AG04450 (cell line): Measurements from ENCODE around the gene KARS1. TPM values are rescaled to one million over a fixed set of nuclear protein-coding genes. Genes with fewer than 3 reads are reported as not detected.
A peak's percentile ranks its signal among the peaks of the same experiment; 100 is the strongest.

Source experiments
- CTCF ChIA-PET: fragments of 300-600, 350-600 bp; formaldehyde crosslinking; extraction: SDS; loops from one replicate; lab custom pipeline; 2022; ENCODE audit warnings: antibody characterized with exemption, inconsistent platforms; lab: Charles Lee
- POLR2A ChIA-PET: fragments of 350-600 bp; formaldehyde crosslinking; extraction: SDS; loops from one replicate; lab custom pipeline; 2021; ENCODE audit warnings: antibody characterized with exemption, inconsistent platforms; lab: Yijun Ruan, JAX
- DNase-seq: peaks from one replicate; pipeline ENCODE4 v3.0.0-alpha.2; 2011; ENCODE audit warnings: low read depth, low spot score
- H3K27ac ChIP-seq: one replicate; pipeline ENCODE4 v1.5.1; 2012; ENCODE audit warnings: low read depth, low read length, control low read depth
- H3K27me3 ChIP-seq: one replicate; pipeline ENCODE4 v1.6.0; 2012; ENCODE audit warnings: low read length; ENCODE audit not compliant: control insufficient read depth, insufficient read depth
- H3K4me3 ChIP-seq: 2 replicates; pipeline ENCODE4 v1.5.1; 2011; ENCODE audit warnings: mild to moderate bottlenecking, low read depth, low read length, control low read depth
- H3K9me3 ChIP-seq: 2 replicates; pipeline ENCODE4 v1.5.1; 2012; ENCODE audit warnings: low read length; ENCODE audit not compliant: control insufficient read depth, insufficient read depth
- CTCF ChIP-seq: IDR thresholded peaks from 2 replicates; pipeline ENCODE4 v1.5.1; 2011; ENCODE audit warnings: low read depth, low read length, control low read depth, inconsistent platforms
- polyA plus RNA-seq: library from polyadenylated mRNA; depleted of rRNA; stranded (reverse); fragments of >200 nt; gene quantifications from 2 replicates; pipeline ENCODE4 v1.2.3, GENCODE V29; 2011

The KARS1 gene
- polyA plus RNA-seq, 1 experiment, result 203 TPM

GRCh38 chr16:75622761-75623605, 24.5 kb downstream of the KARS1 start, which contains the start of gene ADAT1:
ADAT1 (minus strand) TSS chr16:75623281; CDS start chr16:75620799, 2,482 bp downstream.
- TF ChIP-seq CTCF, result no peak
- H3K27me3 ChIP-seq, result no peaks in the 10 kb centered on the region
- H3K27ac ChIP-seq, result peak within 1 kb of the TSS; percentile 79
- DNase-seq, result peak; percentile 94
- POLR2A ChIA-PET, result interaction anchor here (0.5 to 1.4 kb wide), 9 partner anchors 23 to 956 kb away, joined by 3 to 7 read pairs (median 4); partner anchors contain the start of genes CFDP1, GABARAPL2, KARS1 and RFWD3
- CTCF ChIA-PET, result interaction anchor here (0.8 to 4.0 kb wide), 9 partner anchors 17 to 424 kb away, joined by 4 to 34 read pairs (median 6); no protein-coding TSS in a partner anchor
- H3K9me3 ChIP-seq, result no peaks in the 10 kb centered on the region; the same call in 1 of the 2 replicates
- peak within 1 kb of the TSS; percentile 85 for H3K4me3 ChIP-seq

- ChIA-PET POLR2A (no interaction called here), CTCF (interaction anchor here (0.6 to 4.0 kb wide), 21 partner anchors 9 to 425 kb away, joined by 3 to 34 read pairs (median 6); partner anchors contain the start of genes KARS1, TERF2IP and TMEM170A)
- Histone ChIP-seq H3K27me3 (no peaks in the 10 kb centered on the region), H3K9me3 (no peaks in the 10 kb centered on the region; the same call in 1 of the 2 replicates), H3K4me3 (no peak overlapping the region), H3K27ac (no peak overlapping the region)
- no peak for DNase-seq
- TF ChIP-seq CTCF, result peak; percentile 75
Measured at GRCh38 chr16:75621170-75621477, 26.3 kb downstream of the KARS1 start.

- Histone ChIP-seq H3K27ac (no peak overlapping the region), H3K27me3 (no peaks in the 10 kb centered on the region), H3K9me3 (no peaks in the 10 kb centered on the region; the same call in 1 of the 2 replicates), H3K4me3 (no peak overlapping the region)
- ChIA-PET POLR2A (no interaction called here), CTCF (interaction anchor here (0.5 to 4.0 kb wide), 10 partner anchors 10 to 837 kb away, joined by 3 to 34 read pairs (median 6); no protein-coding TSS in a partner anchor)
- DNase-seq, result no peak
- no peak for TF ChIP-seq CTCF
Measured at GRCh38 chr16:75620326-75621169, 26.9 kb downstream of the KARS1 start.

- no peak for TF ChIP-seq CTCF
- H3K4me3 ChIP-seq, result no peak overlapping the region
- POLR2A ChIA-PET, result no interaction called here
- no peaks in the 10 kb centered on the region; the same call in 1 of the 2 replicates for H3K9me3 ChIP-seq
- CTCF ChIA-PET, result interaction anchor here (1.0 to 3.1 kb wide), 3 partner anchors 101 to 154 kb away, joined by 3 to 19 read pairs (median 4); no protein-coding TSS in a partner anchor
- no peak for DNase-seq
- H3K27ac ChIP-seq, result no peak overlapping the region
- H3K27me3 ChIP-seq, result no peaks in the 10 kb centered on the region
Measured at GRCh38 chr16:75618780-75619179, 28.7 kb downstream of the KARS1 start.
